Measurements from ENCODE around the gene PLEKHG5. TPM values are rescaled to one million over a fixed set of nuclear protein-coding genes. Genes with fewer than 3 reads are reported as not detected.
A peak's percentile ranks its signal among the peaks of the same experiment; 100 is the strongest.

Gene PLEKHG5, protein sequence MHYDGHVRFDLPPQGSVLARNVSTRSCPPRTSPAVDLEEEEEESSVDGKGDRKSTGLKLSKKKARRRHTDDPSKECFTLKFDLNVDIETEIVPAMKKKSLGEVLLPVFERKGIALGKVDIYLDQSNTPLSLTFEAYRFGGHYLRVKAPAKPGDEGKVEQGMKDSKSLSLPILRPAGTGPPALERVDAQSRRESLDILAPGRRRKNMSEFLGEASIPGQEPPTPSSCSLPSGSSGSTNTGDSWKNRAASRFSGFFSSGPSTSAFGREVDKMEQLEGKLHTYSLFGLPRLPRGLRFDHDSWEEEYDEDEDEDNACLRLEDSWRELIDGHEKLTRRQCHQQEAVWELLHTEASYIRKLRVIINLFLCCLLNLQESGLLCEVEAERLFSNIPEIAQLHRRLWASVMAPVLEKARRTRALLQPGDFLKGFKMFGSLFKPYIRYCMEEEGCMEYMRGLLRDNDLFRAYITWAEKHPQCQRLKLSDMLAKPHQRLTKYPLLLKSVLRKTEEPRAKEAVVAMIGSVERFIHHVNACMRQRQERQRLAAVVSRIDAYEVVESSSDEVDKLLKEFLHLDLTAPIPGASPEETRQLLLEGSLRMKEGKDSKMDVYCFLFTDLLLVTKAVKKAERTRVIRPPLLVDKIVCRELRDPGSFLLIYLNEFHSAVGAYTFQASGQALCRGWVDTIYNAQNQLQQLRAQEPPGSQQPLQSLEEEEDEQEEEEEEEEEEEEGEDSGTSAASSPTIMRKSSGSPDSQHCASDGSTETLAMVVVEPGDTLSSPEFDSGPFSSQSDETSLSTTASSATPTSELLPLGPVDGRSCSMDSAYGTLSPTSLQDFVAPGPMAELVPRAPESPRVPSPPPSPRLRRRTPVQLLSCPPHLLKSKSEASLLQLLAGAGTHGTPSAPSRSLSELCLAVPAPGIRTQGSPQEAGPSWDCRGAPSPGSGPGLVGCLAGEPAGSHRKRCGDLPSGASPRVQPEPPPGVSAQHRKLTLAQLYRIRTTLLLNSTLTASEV
- total RNA-seq, result 100 to 1,000 TPM in 2 of 4 donors, 10 to 100 TPM in 2; 72.5 to 170 (median 99.8) TPM

DNA sequence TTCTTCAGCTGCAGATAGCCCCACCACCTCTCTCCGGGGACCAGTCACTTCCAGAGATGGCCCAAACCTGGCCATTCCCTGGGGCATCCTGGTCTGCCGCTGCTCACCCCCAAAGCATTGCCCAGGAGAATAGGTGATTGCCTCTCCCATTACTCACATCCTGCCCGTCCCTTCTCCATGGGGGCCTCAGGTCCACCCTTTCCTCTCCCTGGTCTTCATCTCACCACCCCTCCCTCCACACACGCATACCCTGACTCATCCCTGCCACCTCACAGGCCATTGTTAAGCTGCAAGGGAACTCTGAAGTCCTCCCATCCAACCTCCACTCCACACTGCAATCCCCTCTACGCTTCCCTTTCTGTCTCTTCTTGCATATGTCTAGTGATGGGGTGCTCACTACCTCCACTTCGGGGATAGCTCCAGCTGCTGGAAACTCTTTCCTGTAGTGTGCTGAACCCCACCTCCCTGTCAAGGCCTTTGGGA lies at the start of gene PLEKHG5:
PLEKHG5 (minus strand) TSS at position 188 of the 483 bp plus-strand sequence. CDS start 14,096 bp downstream, outside the sequence.
- WGBS, 2 donors, result 45 to 53% methylated on average over 6 of the region's 6 CpGs
- intact Hi-C loops (cut with DNase I; ENCODE audit: low total_unique reads), result no loop called here
- DNase-seq (ENCODE audit: low spot score in 2 of 2), result no peak
- TF ChIP-seq POLR2A (IDR thresholded peaks at IDR 0.05), result no peak
- TF ChIP-seq, protein P1, sequence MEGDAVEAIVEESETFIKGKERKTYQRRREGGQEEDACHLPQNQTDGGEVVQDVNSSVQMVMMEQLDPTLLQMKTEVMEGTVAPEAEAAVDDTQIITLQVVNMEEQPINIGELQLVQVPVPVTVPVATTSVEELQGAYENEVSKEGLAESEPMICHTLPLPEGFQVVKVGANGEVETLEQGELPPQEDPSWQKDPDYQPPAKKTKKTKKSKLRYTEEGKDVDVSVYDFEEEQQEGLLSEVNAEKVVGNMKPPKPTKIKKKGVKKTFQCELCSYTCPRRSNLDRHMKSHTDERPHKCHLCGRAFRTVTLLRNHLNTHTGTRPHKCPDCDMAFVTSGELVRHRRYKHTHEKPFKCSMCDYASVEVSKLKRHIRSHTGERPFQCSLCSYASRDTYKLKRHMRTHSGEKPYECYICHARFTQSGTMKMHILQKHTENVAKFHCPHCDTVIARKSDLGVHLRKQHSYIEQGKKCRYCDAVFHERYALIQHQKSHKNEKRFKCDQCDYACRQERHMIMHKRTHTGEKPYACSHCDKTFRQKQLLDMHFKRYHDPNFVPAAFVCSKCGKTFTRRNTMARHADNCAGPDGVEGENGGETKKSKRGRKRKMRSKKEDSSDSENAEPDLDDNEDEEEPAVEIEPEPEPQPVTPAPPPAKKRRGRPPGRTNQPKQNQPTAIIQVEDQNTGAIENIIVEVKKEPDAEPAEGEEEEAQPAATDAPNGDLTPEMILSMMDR (IDR thresholded peaks at IDR 0.05), result no peak
- peak within 1 kb of the TSS; percentile 39 for H3K4me3 ChIP-seq (ENCODE audit: low read depth, poor library complexity, severe bottlenecking)

DNA sequence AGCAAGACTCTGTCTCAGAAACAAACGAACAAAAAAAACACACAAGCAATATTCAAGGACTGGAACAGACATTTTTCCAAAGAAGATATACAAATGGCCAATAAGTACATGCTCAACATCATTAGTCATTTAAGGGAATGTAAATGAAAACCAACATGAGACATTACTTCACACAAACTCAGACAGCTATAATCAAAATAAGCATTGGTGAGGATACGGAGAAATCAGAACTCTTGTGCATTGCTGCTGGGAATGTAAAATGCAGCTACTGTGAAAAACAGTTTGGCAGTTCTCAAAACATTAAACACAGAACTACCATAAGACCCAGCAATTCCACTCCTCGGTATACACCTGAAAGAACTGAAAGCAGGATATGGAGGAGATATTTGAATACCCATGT lies 47.5 kb upstream of the PLEKHG5 start:
- intact Hi-C loops (cut with DNase I; ENCODE audit: low total_unique reads), result loop anchor here (10.0 kb wide), 1 partner anchor 116 kb away; no protein-coding TSS in a partner anchor
- H3K4me3 ChIP-seq (ENCODE audit: low read depth, poor library complexity, severe bottlenecking), result no peak overlapping the region
- TF ChIP-seq, protein P1 (IDR thresholded peaks at IDR 0.05), result no peak
- TF ChIP-seq POLR2A (IDR thresholded peaks at IDR 0.05), result no peak
- 56 to 60% methylated on average over 3 of the region's 3 CpGs for WGBS, 2 donors
- no peak for DNase-seq (ENCODE audit: low spot score in 2 of 2)

DNA sequence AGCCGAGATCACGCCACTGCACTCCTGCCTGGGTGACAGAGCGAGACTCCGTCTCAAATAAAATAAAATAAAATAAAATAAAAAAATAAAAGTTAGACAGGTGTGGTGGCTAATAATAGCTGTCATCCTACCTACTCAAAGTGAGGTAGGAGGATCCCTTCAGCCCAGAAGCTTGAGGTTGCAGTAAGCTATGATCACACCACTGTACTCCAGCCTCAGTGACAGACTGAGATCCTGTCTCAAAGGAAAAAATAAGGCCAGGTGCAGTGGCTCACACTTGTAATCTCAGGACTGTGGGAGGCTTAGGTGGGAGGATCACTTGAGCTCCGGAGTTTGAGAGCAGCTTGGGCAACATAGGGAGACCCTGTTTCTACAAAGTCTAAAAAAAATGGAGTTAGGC lies 44.8 kb upstream of the PLEKHG5 start:
- no peak for DNase-seq (ENCODE audit: low spot score in 2 of 2)
- H3K4me3 ChIP-seq (ENCODE audit: low read depth, poor library complexity, severe bottlenecking), result no peak overlapping the region
- TF ChIP-seq POLR2A (IDR thresholded peaks at IDR 0.05), result no peak
- TF ChIP-seq, protein P1 (IDR thresholded peaks at IDR 0.05), result no peak
- WGBS, 2 donors, result 77 to 91% methylated on average over 4 to 5 of the region's 5 CpGs
- intact Hi-C loops (cut with DNase I; ENCODE audit: low total_unique reads), result loop anchor here (10.0 kb wide), 1 partner anchor 119 kb away; no protein-coding TSS in a partner anchor

DNA sequence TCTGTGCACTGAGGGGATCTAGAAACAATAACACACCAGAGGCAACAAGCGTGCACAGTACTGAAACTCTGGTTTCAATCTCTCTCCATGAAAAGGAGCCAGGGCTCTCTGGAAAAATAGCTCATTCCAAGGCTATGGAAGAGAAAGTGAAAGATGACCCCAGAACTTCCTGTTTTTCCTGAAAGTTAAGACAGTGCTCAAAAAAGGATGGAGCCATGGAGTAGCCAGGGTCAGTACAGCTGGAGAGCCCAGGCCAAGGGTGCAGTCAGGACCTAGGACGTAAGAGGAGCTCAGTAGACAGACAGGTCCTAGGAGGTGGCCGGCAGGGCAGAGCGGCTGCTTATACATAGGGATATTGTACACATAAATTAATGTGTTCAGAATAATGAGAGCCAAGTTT lies 43.7 kb upstream of the PLEKHG5 start:
- no peak for DNase-seq (ENCODE audit: low spot score in 2 of 2)
- intact Hi-C loops (cut with DNase I; ENCODE audit: low total_unique reads), result loop anchor here (10.0 kb wide), 1 partner anchor 120 kb away; no protein-coding TSS in a partner anchor
- TF ChIP-seq, protein P1 (IDR thresholded peaks at IDR 0.05), result no peak
- TF ChIP-seq POLR2A (IDR thresholded peaks at IDR 0.05), result no peak
- 95 to 96% methylated on average over 4 of the region's 4 CpGs for WGBS, 2 donors
- H3K4me3 ChIP-seq (ENCODE audit: low read depth, poor library complexity, severe bottlenecking), result no peak overlapping the region

DNA sequence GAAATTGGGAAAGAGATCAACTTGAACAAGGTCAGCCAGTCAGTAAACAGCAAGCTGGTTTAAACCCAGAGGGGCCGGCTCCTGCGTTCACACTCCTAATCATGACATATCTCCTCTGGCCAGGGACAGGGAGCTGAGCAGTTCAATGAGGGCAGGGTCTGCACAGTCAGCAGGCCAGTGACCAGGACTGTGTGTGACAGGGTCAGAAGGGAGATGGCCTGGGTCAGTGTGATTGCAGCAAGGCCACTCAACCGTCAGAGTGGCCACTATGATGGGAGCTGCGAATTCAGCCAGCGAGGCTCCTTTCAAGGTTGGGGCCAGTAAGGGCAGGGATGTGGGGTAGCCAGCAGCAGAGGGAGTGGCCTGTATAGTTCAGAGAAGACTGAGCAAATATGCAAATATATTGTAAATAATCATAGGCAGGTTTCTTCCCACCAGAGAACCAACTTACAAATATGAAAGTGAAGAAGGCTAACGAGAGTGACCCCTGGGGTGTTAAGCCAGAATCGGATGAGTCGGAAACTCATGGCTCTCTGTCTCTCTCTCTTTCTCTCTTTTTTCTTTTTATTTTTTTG lies 42.9 kb upstream of the PLEKHG5 start:
- no peak overlapping the region for H3K4me3 ChIP-seq (ENCODE audit: low read depth, poor library complexity, severe bottlenecking)
- TF ChIP-seq, protein P1 (IDR thresholded peaks at IDR 0.05), result no peak
- no peak for TF ChIP-seq POLR2A (IDR thresholded peaks at IDR 0.05)
- WGBS, 2 donors, result 87 to 96% methylated on average over 8 of the region's 8 CpGs
- intact Hi-C loops (cut with DNase I; ENCODE audit: low total_unique reads), result loop anchor here (10.0 kb wide), 1 partner anchor 120 kb away; no protein-coding TSS in a partner anchor
- no peak for DNase-seq (ENCODE audit: low spot score in 2 of 2)

All from lower leg skin (tissue), 4 donors.